Fibroblast of peridontal ligament (primary cell): ENCODE results near the gene TRMU.

Experiments
- DNase-seq: peaks from one replicate; pipeline ENCODE4 v3.0.0-alpha.2; 2010; ENCODE audit errors: extremely low read depth

TRMU gene

DNA sequence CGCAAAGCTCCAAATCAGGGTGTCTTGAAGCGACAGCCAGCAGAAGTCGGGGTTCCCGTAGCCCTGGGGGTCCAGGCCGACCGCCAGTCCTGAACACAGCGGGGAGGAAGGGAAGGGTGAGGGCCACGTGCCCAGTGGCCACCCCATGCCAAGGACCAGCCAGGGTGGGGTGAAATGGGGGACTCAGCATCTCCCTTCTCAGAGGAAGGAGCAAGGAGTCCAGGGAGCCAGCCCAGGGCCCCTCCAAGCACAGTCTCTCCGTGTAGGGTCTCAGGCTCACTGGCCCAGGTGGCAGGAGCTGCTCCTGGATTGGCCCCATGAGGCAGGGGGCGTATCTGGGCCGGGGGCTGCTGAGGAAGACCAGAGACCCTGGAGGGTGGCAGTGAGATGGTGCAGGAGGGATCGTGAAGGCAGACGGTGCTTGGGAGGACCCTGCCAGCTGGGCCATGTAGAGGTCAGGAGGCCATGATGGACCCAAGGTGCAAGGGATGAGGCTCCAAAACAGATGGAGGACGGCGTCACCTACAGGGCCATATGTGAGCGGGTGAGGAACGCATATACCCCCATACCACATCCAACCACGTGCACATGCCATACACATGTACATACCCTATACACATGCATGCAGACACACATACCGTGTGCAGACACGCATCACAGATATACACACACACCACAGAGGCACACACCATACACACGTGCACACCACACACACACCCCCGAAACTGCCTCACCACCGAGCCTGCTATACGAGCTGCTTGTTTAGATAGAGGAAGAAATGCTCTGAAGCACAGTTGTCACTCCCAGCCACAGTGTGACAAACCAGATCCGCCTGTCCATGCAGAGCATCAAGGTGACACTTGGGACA, 34.4 kb downstream of the TRMU start:
- DNase-seq, result no peak

DNA sequence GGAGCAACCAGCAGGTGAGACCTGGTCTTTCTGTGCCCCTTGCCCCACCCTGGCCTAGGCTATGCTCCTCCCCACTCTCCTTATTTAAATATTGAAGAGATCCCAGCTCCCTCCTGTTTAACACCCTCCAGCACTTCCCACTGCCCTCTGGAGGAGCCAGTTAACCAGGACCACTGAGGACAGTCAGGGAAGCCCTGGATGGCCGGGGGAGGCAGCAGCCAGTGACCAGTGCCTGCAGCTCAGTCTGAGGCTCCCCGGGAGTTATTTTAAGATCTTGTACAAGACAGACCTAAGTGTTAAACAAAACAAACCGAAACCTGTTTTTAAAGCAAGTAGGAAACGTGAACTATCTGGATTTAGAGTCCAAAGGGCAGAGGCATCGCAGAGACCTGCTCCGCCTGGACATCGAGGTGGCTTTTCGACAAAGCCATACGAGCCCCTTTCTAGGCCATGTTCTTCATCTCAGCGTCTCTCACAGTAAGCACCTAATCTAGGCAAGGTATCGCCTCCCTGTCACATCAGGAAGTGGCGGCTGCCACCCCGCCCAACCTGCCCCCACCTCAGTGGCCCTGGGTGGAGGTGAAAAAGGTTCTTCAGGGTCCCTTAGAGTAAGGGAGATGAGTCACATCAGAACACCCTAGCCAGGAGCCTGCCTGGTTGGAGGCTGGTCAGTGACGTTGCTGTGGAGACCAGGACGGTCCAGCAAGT, 35.2 kb downstream of the TRMU start:
- DNase-seq, result no peak

DNA sequence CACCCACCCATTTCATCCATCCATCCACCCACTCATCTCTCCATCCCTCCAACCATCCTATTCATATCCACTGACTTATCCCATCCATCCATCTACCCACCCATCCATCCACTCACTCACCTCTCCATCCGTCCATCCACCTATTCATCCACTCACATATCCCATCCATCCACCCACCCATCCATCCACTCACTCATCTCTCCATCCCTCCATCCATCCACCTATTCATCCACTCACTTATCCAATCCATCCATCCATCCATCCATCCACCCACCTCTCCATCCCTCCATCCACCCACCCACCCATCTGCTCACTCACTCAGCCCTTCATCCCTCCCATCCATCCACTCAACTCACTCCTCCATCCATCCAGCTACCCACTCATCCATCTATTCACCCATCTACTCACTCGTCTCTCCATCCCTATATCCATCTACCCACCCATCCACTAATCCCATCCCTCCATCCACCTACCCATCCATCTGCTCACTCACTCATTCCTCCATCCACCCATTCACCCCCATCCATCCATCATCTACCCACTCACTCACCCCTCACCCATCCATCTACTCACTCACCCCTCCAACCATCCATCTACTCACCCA, 36.2 kb downstream of the TRMU start:
- no peak for DNase-seq

DNA sequence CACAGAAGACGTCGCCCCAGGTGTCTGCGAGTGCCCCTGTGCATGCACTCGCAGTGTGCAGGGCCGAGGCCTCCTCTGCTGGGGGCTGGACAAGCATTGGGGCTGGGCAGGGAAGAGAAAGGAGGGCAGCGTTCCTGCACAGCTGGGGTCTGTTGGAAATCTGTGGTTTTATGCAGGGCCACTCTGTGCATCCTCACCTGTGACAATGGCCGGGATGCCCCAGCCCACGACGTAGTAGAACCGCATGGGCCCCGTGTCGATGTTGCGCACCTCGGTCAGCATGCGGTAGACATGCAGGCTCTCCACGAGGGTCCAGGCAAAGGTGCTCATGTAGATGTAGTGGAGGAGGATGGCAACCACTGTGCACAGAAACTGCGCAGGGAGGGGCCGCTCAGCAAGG, 37.2 kb downstream of the TRMU start:
- no peak for DNase-seq

DNA sequence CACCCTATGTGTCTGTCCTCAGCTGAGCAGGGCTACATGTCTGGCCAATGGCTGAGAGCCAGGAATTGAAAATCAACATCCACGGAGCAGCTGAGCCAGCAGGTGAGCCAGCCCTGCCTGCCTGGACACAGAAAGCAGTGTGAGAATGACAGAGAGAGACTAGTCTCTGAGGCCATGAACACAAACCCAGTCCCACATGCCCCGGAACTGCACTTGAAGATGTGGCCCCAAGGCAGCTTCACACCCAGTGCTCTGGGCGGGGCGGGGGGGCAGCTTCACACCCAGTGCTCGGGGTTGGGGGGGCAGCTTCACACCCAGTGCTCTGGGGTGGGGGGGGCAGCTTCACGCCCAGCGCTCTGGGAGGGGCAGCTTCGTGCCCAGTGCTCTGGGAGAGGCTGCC, 37.6 kb downstream of the TRMU start:
- DNase-seq, result no peak

DNA sequence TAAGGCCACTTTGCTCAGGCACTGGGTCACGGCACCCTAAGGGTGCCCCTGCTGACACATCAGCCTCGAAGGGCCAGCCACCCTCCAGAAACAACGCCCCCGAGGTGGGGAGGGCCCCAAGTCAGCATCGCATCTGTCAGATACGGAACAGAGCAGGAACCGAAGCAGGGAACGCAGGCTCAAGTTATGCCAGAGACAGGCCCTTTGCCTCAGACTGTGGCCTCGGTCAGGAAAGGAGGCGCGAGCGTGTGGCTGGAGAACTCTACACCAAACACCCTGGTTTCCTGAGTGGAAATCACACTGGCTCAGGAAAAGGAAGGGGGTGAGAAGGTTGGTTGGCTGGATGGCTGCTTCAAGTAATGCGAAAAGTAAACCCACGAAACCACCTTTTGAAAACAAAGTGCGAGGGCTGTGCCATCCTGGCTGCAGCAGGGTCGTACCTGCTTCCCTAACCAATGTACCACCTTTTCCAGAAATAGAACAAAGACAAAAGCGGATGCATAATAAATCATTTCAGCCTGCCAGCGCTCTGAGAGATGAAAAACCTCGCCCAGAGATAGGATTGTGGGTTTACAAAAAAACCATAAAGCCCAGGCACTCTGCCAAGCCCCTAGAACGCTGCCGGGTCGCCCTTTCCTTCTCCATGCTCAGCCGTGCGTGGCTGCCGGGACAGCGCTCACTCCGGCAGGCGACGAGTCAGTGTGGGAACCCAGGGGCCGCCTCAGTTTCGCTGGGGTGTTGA, 38.6 kb downstream of the TRMU start:
- no peak for DNase-seq

DNA sequence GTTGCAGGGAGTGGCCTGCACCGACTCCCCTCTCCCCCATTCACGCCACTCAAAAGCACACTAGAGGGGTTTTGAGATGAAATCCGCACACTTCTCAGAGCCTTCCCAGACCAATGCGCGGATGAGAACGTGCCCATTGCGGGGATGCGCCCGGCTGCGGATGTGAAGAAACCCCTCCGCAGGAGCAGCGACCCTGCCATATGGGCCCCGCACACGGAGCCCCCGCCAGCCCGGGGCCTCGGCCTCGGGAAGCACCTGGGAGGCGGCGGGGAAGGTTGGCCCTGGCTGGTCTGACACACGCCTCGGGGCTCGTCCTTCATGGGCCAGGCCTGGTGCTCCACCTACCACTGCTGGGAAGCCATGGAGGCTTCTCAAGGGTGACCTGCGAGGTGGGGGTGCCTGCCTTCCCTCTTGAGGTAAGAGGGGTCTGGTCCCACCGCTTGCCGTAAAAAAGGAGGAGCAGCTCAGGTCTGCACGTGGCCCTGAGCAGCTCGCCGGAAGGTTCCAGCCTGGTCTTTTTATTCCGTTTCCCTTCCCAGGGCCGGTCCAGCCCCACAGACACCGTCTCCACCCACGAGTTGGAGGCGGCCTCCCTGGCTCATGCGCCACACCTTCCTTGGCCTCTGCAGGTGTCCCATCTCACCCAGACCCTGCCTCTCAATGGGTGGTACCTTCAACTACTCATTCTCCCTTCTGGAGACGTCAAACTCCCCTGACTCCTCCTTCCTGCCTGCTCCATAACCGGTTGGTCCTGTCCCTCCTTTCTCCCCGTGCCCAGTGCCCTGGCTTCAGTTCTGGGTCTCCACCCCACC, 39.4 kb downstream of the TRMU start:
- DNase-seq, result no peak

DNA sequence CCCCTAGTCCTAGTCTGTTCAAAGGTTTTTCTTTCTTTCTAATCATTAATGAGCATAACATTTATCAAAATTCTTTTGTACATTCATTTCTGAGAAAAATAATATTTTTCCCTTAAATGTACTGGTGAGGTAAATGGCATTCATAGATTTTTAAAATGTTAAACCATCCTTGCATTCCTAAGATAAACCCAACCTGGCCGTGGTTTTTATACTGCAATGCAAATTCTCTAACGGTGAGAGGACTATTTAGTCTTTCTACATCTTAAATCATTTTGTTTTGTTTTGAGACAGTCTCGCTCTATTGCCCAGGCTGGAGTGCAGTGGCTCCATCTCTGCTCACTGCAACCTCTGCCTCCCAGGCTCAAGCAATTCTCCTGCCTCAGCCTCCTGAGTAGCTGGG, 40.6 kb downstream of the TRMU start:
- DNase-seq, result no peak

DNA sequence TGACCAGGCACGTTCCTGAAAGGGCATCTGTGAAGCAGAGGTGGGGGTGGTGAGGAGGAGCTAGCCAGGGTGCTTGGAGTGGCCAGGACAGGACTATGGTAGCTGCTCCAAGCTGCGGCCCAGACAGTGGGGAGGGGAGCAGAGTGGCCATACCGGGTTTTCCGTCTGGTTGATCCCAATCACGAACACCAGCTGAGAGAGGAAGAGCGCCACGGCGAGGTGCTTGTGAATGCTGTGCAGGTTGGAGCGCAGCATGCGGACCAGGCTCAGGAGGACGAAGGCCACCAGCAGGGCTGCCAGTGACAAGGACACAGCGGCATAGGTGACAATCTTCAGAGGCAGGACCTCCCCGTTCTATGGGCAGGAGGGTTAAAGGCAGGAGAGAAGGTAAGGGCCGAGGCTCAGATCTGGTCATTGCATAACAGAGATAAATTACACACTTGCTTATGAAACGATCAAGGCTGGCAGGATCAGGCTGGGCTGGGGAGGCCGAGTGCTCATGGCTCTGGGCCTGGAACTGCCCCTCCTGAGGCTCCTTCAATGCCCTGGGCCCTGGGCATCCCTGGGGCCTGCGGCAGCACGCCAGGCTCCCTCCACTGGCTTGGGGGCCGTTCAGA, 41.5 kb downstream of the TRMU start:
- no peak for DNase-seq

DNA sequence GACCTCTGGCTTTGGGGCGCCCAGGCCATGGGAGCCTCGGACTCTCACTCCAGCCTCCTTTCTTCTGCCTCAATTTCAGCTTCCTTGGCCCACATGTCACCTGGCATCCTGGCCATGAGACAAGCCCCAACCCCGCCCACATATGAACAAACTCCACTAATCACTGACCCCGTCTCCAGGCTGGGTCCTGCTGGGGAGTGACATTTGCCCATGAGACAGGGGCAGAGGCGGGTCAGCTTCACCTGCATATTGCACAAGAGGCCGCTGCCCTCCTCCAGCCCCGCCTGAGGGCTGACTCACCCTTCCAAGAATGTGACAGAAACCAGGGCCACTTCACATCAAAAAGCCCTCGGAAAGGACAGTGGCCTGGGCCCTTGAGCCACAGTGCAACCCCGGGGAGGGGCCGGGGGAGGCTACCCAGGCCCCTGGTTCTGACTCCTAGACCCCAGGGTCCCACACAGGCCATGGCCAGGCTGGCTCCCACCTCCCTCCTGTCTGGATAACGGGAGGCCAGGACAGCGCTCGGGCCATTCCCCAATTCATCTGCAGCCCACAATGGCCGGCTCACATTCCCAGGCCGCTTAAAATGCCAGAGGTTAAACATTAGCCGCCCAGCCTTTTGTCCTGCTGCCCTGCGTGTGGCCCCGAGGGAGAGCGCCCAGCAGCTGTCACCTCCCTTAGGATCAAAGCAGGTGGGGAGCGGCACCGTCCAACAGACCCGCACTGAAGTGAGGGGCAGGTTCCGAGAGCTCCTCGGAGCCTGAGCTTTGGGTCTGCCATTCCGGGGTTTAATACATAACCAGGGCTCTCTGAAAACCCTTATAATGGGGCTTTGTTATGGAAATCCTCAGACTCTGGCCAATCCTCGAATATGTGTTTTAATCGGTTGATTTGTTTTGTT, 42.3 kb downstream of the TRMU start:
- DNase-seq, result no peak

DNA sequence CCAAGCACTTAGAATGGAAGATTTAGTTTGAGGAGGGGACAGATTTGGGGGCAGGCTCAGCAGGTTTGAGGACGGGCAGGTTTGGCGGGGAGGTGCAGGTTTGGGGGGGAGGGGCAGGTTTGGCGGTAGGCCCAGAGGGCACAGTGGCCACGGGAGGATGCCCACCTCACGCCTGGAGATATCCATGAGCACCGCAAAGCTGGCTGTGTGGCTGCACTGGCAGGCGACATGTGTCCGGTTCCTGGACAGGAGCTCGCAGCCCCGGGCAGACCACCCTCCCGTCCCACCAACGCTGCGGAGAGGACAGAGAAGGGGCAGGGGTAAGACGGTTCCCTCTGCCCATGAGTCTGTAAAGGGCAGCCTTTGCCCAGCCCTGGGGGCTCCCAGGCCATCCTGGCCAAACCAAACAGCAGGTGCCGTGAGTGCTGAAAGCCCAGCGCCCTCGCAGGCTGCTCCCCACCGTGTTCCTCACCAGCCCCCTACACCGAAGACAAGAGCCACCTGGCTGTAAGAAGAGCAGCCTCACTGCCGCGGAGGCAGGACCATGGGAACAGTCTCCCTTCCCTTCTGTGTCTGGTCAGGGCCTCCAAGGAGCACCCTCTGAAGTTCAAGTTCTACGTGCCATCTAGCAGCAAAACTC, 43.0 kb downstream of the TRMU start:
- DNase-seq, result no peak

DNA sequence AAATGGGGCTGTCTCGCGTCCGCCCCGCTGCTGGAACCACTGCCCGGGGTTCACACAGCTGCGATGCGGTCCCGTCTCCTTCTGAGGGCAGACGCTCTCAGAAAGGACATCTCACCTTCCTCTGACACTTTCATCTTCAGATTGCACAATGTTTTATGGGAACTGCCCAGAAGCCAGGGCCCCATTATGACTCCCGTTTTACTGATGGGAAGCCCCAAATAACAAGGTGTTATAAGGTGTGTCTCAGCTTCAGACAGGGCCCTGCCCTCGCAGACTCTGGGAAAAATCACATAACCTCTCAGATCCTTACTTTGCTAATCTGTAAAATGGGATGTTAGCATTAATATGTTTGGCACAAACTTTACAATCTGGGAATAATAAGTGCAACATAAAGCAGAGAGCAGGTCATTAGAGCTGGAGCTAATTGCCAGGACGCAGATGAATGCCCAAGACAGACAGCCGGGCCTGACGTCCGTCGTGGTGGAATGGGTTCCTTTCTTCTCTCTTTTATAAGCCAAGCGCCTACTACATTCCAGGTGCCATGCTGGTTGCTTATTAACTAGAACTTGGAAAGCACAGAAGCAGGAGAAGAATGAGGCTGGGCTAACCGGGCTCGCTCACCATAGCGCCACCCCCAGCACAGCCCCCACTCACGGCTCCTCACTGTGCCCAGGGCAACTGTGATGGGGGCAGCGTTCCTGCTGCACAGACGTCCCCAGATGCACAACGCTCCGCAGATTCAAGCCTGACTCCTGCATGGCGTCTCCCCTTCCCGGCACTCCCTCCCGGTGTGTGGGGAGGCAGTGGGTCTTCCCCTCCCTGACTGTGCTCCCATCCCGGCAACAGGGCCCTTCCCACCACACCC, 43.8 kb downstream of the TRMU start:
- DNase-seq, result no peak

DNA sequence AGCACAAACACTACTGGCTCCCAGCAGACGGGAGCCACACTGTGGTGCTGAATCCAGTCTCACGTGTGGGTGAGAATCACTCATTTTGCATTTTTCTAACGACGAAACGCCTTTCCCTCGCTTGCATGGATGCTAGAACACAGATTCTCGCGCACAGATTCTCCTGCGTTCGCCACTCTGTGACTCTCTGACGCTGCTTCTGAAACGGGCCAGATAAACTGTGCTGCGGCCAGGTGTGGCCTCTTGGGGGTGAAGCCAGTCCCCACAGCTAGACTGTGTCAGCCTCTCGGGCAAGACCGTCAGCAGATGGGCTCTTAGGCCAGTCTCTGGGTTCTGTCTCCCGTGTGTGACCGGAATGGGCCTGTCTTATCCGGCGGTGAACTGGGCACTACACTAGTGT, 44.6 kb downstream of the TRMU start:
- no peak for DNase-seq

DNA sequence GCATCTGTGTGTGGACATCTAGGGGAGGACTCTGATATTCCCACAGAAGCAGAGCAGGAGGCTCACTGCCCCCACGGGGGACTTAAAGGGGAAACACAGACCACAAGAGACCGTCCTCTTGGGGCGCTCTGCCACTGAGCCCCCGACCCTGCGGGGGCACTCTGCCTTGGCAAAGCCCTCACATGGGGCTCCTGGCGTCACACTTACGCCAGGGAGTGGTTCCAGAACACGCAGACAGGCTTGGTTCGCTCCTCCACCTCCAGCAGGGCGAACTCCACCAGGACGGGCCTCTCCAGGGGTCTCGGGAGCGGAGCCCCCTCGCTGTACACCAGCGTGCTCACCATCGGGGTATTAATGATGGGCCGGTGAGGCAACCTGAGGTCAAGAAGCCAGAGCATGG, 45.1 kb downstream of the TRMU start:
- DNase-seq, result no peak

DNA sequence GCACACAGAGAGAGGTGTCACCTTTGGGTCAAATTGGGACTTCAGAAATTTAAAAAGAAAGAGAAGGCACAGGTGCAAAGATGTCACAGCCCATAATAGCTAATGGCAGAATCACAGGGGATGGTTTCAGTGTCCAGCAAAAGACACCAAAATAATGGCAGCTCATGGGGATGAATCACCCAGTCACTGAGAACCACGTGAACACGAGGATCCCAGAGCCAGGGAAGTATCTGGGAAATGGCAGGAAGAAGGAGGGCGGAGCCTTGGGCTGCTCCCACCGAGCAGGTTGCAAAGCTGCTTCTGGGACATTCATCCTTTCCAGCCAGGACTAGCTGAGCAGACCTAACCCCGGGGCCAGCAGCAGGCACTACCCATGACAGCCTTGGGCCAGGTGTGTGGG, 45.6 kb downstream of the TRMU start:
- no peak for DNase-seq

DNA sequence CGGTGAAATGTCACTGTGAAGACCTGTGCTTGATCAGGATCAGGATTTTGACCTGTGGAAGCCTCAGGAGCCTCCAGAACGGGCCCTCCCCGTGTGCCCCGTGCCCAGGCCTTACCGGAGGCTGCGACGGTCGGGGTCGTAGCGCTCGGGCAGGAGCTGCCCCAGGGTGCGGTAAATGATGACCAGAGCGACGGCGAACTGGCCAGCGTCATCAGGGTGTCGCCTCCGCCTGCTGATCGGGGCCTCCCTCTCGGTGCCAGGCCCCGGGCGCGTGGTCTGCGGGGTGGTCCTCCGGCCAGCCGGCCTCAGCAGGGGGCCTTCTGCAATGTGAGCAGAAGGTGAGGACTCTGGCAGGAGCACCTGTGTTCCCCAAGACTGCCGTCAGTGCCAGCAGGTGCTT, 46.2 kb downstream of the TRMU start:
- DNase-seq, result no peak

DNA sequence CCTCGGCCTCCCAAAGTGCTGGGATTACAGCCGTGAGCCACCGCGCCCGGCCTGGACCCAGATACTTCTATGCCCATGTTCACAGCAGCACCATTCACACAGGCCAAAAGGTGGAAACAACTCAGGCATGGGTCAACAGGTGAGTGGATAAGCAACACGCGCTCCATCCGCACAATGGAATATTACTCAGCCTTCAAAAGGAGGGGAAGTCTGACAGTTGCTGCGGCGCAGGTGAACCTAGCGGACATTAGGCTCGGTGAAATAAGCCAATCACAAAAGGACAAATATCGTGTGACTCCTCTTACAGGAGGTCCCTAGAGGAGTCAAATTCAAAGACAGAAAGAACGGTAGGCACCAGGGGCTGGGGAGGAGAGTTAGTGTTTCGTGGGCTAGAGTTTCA, 47.0 kb downstream of the TRMU start:
- DNase-seq, result no peak

DNA sequence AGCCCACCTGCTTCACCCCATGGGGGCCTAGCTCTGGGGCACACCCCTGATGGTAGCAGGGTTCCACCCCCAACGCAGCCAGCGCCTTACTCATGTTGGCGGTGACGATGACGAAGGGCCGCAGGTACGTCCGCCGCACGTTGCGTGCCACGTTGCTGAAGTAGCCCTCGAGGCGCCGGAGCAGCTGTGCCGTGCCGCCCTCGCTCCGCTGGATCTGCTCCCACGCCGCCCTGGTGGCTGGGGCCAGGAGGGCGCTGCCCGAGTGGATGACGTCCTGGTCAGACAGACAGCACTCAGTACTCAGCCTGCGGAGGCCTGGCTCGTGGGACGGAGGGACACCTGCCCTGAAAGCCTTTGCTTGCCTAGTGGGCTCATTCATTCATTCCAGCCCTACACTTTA, 50.8 kb downstream of the TRMU start:
- DNase-seq, result no peak
